RCC 7860 (cell line): ENCODE results near the gene YAF2.

Experiments used
- DNase-seq: peaks from one replicate; pipeline ENCODE4 v3.0.0-alpha.2; 2015; ENCODE audit warnings: low spot score
- FAIRE-seq: peaks from 2 replicates; lab custom pipeline; 2012; peaks lifted over from hg19 to GRCh38; lab: Jason Lieb, UNC

YAF2 gene

GRCh38 chr12:42145552-42146215, 92.4 kb downstream of the YAF2 start:
- FAIRE-seq (no peak), DNase-seq (no peak)

- FAIRE-seq (no peak), DNase-seq (peak; percentile 9)
Measured at GRCh38 chr12:42145197-42145549, 92.9 kb downstream of the YAF2 start.

- DNase-seq, result peak; percentile 81
- FAIRE-seq, result no peak
Measured at GRCh38 chr12:42144408-42145196, 93.4 kb downstream of the YAF2 start, which contains the start of gene GXYLT1. TSS of gene GXYLT1 (minus strand) at chr12:42144874. CDS start at chr12:42144646, 228 bp downstream.

- no peak for FAIRE-seq
- no peak for DNase-seq
Measured at GRCh38 chr12:42144158-42144407, 94.0 kb downstream of the YAF2 start.

- DNase-seq, result no peak
Measured at GRCh38 chr12:42143452-42144157, 94.4 kb downstream of the YAF2 start.

GRCh38 chr12:42141981-42142606, 96.0 kb downstream of the YAF2 start:
- FAIRE-seq (no peak), DNase-seq (no peak)

More at GRCh38 chr12:42143452-42144157, 94.4 kb downstream of the YAF2 start:
- no peak for FAIRE-seq

GRCh38 chr12:42140901-42141300, 97.1 kb downstream of the YAF2 start:
- FAIRE-seq, result peak; percentile 11
- DNase-seq, result peak; percentile 58

- no peak for DNase-seq
- no peak for FAIRE-seq
Measured at GRCh38 chr12:42135259-42135814, 102.7 kb downstream of the YAF2 start.

- DNase-seq, result peak; percentile 30
Measured at GRCh38 chr12:42130672-42131402, 107.2 kb downstream of the YAF2 start.

GRCh38 chr12:42129595-42130204, 108.3 kb downstream of the YAF2 start:
- FAIRE-seq, result peak; percentile 82
- peak; percentile 58 for DNase-seq

More at GRCh38 chr12:42130672-42131402, 107.2 kb downstream of the YAF2 start:
- FAIRE-seq, result peak; percentile 44

GRCh38 chr12:42128888-42129287, 109.2 kb downstream of the YAF2 start:
- no peak for FAIRE-seq
- DNase-seq, result no peak

- peak; percentile 28 for DNase-seq
Measured at GRCh38 chr12:42128327-42128726, 109.7 kb downstream of the YAF2 start.

GRCh38 chr12:42126963-42127362, 111.1 kb downstream of the YAF2 start:
- DNase-seq, result no peak
- no peak for FAIRE-seq

More at GRCh38 chr12:42128327-42128726, 109.7 kb downstream of the YAF2 start:
- FAIRE-seq, result peak; percentile 65

- FAIRE-seq (no peak), DNase-seq (no peak)
Measured at GRCh38 chr12:42125388-42125767, 112.7 kb downstream of the YAF2 start.

- FAIRE-seq, result no peak
- no peak for DNase-seq
Measured at GRCh38 chr12:42124764-42125387, 113.2 kb downstream of the YAF2 start.

GRCh38 chr12:42119085-42119633, 118.9 kb downstream of the YAF2 start:
- FAIRE-seq, result no peak
- no peak for DNase-seq

GRCh38 chr12:42118136-42118879, 119.7 kb downstream of the YAF2 start:
- DNase-seq, result no peak
- no peak for FAIRE-seq

GRCh38 chr12:42109031-42109430, 129.0 kb downstream of the YAF2 start:
- FAIRE-seq (no peak), DNase-seq (no peak)
